ENCODE results near the gene CBLB. TPM values are rescaled to one million over a fixed set of nuclear protein-coding genes. Genes with fewer than 3 reads are reported as not detected.
"Not testable (repeated sequence)": the region's sequence is repeated elsewhere in the genome, so short reads cannot be mapped to it uniquely, and the experiment has no call there.

Gene CBLB
- total RNA-seq, 2 experiments from 2014 or later = 146 to 157 TPM

DNA sequence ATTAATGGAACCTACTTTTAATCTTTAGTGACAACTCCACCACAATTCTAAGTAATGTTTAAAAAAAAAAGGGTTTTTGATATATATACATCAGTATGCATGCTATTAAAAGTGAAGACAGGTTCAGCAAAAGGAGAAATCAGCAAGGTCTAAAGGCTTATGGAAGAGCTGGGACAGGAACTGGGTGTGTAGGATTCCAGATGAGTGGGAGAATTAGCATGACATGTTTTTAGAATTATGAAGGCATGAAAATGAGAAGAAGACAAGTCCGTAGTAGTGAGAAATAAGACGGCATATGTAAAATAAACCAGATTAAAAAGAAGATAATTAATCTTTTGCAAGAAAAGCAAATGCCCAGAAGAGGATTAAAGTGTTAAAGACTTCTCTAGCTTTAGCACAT, 52.0 kb downstream of the CBLB start:
- H3K4me1 Mint-ChIP-seq = peaks cover 38% of the 10 kb centered on the region
- no peak for DNase-seq
- peaks cover 2% of the 10 kb centered on the region for H3K9me3 Mint-ChIP-seq
- POLR2A ChIA-PET = no interaction called here
- H3K27ac Mint-ChIP-seq = no peak overlapping the region
- H3K27me3 Mint-ChIP-seq = no peaks in the 10 kb centered on the region
- no peak overlapping the region for H3K4me3 Mint-ChIP-seq
- no peak for ATAC-seq (ENCODE audit: low read depth)
- peaks cover 59% of the 10 kb centered on the region for H3K36me3 Mint-ChIP-seq

DNA sequence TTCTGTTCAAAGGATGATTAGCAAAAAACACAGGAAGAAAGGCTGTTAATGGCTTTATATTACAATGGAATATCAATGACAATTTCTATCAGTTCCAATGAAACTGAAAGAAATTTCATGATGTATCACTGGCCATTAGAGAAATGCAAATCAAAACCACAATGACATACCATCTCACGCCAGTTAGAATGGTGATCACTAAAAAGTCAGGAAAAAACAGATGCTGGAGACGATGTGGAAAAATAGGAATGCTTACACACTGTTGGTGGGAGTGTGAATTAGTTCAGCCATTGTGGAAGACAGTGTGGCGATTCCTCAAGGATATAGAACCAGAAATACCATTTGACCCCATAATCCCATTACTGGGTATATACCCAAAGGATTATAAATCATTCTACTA, 53.5 kb downstream of the CBLB start:
- POLR2A ChIA-PET; H3K9me3 Mint-ChIP-seq; H3K27ac Mint-ChIP-seq; H3K4me3 Mint-ChIP-seq; ATAC-seq (ENCODE audit: low read depth); DNase-seq; H3K27me3 Mint-ChIP-seq: not testable (repeated sequence)
- H3K36me3 Mint-ChIP-seq = peaks cover 54% of the 10 kb centered on the region
- peaks cover 33% of the 10 kb centered on the region for H3K4me1 Mint-ChIP-seq

DNA sequence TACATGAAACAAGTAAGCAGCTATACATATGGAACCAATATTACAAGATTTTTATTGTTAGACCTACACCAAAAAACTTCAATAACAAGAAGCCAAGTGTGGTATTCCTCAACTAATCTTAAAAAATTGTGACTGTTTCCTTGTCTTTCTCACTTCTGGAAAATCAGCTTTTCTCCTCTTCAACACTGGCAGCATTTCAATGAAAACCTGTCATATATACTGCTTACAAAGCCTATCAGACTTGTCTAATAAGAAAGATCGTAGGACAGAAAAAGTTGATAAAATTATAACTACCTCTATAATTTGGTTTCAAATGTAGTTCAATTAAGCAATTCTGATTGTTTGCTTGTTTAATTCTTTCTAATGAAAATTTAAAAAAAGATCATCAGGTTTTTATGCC, 55.1 kb downstream of the CBLB start:
- POLR2A ChIA-PET = no interaction called here
- DNase-seq (no peak), ATAC-seq (ENCODE audit: low read depth) (no peak)
- peaks cover 2% of the 10 kb centered on the region for H3K9me3 Mint-ChIP-seq
- peaks cover 47% of the 10 kb centered on the region for H3K36me3 Mint-ChIP-seq
- no peaks in the 10 kb centered on the region for H3K27me3 Mint-ChIP-seq
- H3K4me1 Mint-ChIP-seq = peaks cover 38% of the 10 kb centered on the region
- no peak overlapping the region for H3K4me3 Mint-ChIP-seq
- no peak overlapping the region for H3K27ac Mint-ChIP-seq

DNA sequence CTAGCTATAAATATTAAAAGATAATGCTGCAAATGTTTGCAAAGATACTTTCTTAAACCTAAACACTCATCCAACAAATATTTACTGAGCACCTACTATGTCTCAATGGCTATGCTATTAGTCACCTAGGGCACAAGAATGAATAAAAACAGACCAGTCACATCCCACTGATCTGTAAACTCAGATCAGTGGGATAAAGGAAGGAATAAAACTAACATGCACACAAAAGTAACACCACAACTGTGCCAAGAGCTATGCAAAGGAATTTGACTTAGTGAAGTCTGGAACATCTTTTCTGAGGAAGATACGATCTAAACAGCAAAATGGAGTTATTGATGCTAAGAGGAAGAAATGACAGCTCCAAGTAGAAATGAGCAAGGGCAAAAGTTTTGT, 56.6 kb downstream of the CBLB start:
- POLR2A ChIA-PET = no interaction called here
- peaks cover 47% of the 10 kb centered on the region for H3K36me3 Mint-ChIP-seq
- no peak overlapping the region for H3K4me3 Mint-ChIP-seq
- H3K9me3 Mint-ChIP-seq = peaks cover 2% of the 10 kb centered on the region
- DNase-seq = no peak
- peaks cover 42% of the 10 kb centered on the region for H3K4me1 Mint-ChIP-seq
- no peak for ATAC-seq (ENCODE audit: low read depth)
- peak overlapping the region; percentile 2 for H3K27ac Mint-ChIP-seq
- no peaks in the 10 kb centered on the region for H3K27me3 Mint-ChIP-seq

DNA sequence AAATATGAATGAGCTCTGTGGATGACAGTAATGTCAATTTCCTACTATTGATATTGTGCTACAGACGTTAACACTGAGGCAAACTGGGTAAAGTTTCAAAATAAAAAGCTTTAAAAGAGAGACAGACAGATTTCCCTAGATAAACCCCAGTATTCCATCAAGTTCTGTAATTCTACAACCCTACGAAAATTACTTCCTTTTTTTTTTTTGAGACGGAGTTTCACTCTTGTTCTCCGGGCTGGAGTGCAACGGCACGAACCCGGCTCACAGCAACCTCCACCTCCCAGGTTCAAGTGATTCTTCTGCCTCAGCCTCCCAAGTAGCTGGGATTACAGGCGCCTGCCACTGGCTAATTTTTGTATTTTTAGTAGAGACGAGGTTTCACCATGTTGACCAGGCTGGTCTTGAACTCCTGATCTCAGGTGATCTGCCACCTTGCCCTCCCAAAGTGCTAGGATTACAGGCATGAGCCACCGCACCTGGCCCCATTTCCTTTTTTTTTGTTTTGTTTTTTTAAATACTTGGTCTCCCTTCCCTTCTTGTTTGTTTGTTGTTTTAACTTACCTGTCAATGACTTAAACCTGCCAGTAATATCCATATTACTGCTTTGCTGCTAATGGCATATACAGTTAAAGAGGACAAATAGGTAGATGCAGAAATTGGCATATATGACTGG, 57.2 kb downstream of the CBLB start:
- Mint-ChIP-seq H3K27ac (peak overlapping the region; percentile 2), H3K36me3 (peaks cover 43% of the 10 kb centered on the region), H3K27me3 (no peaks in the 10 kb centered on the region), H3K9me3 (peaks cover 2% of the 10 kb centered on the region), H3K4me1 (peaks cover 44% of the 10 kb centered on the region), H3K4me3 (no peak overlapping the region)
- POLR2A ChIA-PET = no interaction called here
- no peak for ATAC-seq (ENCODE audit: low read depth)
- DNase-seq = no peak

GRCh38 chr3:105809208-105809888, 59.5 kb downstream of the CBLB start:
- DNase-seq = no peak
- H3K4me3 Mint-ChIP-seq = no peak overlapping the region
- H3K4me1 Mint-ChIP-seq = peaks cover 47% of the 10 kb centered on the region
- H3K27me3 Mint-ChIP-seq = no peaks in the 10 kb centered on the region
- no peak overlapping the region for H3K27ac Mint-ChIP-seq
- POLR2A ChIA-PET = no interaction called here
- no peaks in the 10 kb centered on the region for H3K9me3 Mint-ChIP-seq
- ATAC-seq (ENCODE audit: low read depth) = no peak
- H3K36me3 Mint-ChIP-seq = peaks cover 40% of the 10 kb centered on the region

GRCh38 chr3:105807701-105808100, 61.1 kb downstream of the CBLB start:
- no peak overlapping the region for H3K27ac Mint-ChIP-seq
- no peaks in the 10 kb centered on the region for H3K27me3 Mint-ChIP-seq
- no peak for DNase-seq
- H3K36me3 Mint-ChIP-seq = peaks cover 33% of the 10 kb centered on the region
- ATAC-seq (ENCODE audit: low read depth) = no peak
- no peaks in the 10 kb centered on the region for H3K9me3 Mint-ChIP-seq
- H3K4me1 Mint-ChIP-seq = peaks cover 43% of the 10 kb centered on the region
- H3K4me3 Mint-ChIP-seq = no peak overlapping the region
- POLR2A ChIA-PET = interaction anchor here (1.0 kb wide), 1 partner anchor 16 kb away, joined by 3 read pairs; no protein-coding TSS in a partner anchor

- Mint-ChIP-seq H3K4me1 (peaks cover 45% of the 10 kb centered on the region), H3K4me3 (no peak overlapping the region), H3K27ac (no peak overlapping the region), H3K27me3 (no peaks in the 10 kb centered on the region), H3K36me3 (peaks cover 32% of the 10 kb centered on the region), H3K9me3 (no peaks in the 10 kb centered on the region)
- no peak for DNase-seq
- ATAC-seq (ENCODE audit: low read depth) = no peak
- POLR2A ChIA-PET = interaction anchor here (1.0 kb wide), 1 partner anchor 22 kb away, joined by 3 read pairs; no protein-coding TSS in a partner anchor
Measured at GRCh38 chr3:105807146-105807545, 61.7 kb downstream of the CBLB start.

- H3K27ac Mint-ChIP-seq = peak overlapping the region; percentile 39
- peak overlapping the region; percentile 62 for H3K4me3 Mint-ChIP-seq
- H3K9me3 Mint-ChIP-seq = no peaks in the 10 kb centered on the region
- H3K27me3 Mint-ChIP-seq = no peaks in the 10 kb centered on the region
- ATAC-seq (ENCODE audit: low read depth) (peak; percentile 90), DNase-seq (no peak)
- peaks cover 32% of the 10 kb centered on the region for H3K36me3 Mint-ChIP-seq
- H3K4me1 Mint-ChIP-seq = peaks cover 48% of the 10 kb centered on the region
- POLR2A ChIA-PET = interaction anchor here (1.0 kb wide), 1 partner anchor 23 kb away, joined by 3 read pairs; no protein-coding TSS in a partner anchor
Measured at GRCh38 chr3:105806359-105806758, 62.5 kb downstream of the CBLB start.

DNA sequence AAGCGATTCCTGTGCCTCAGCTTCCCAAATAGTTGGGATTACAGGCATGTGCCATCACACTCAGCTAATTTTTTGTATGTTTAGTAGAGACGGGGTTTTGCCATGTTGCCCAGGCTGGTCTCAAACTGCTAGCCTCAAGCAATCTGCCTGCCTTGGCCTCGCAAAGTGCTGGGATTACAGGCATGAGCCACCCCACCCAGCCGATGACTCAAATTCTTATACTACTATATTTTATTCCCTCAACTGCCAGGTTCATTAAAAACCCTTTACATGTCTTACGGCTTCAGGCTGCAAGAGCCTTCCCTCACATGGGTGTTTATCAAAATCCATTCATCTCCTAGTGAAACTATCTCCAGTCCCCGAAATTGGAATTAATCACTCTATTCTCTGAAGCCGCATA, 63.4 kb downstream of the CBLB start:
- Mint-ChIP-seq H3K4me3 (peak overlapping the region; percentile 62), H3K36me3 (peaks cover 33% of the 10 kb centered on the region), H3K9me3 (no peaks in the 10 kb centered on the region), H3K27ac (peak overlapping the region; percentile 39), H3K27me3 (no peaks in the 10 kb centered on the region), H3K4me1 (peaks cover 51% of the 10 kb centered on the region)
- ATAC-seq (ENCODE audit: low read depth) (no peak), DNase-seq (no peak)
- POLR2A ChIA-PET = no interaction called here

DNA sequence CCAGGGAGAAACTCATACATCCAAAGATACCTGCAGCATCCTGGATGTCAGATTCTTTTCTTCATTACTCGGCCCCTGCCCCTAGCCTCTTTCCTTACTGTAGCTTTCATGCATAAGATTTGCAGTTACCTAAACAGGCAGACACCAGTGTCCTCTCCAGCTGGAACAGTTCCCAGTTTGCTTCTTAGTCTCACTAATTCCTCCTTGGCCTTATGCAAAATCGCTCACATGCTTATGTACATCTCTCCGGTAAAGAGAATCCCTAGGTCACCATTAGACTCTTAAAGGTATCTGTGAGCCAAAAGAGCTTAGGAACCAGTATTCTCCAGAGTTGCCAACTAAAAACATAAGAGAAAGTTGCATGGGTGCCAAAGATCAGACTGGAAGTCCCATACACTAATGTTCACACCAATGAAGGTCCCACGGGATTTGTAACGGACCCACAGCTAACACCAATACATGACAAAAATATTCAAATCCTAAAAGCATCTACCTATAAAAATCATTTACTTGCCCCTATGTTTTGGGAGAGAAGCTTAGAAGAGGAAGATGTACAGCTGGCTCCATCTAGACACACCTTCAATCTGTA, 66.6 kb downstream of the CBLB start:
- peaks cover 57% of the 10 kb centered on the region for H3K4me1 Mint-ChIP-seq
- DNase-seq (no peak), ATAC-seq (ENCODE audit: low read depth) (no peak)
- peaks cover 42% of the 10 kb centered on the region for H3K36me3 Mint-ChIP-seq
- H3K27ac Mint-ChIP-seq = peak overlapping the region; percentile 75
- peaks cover 3% of the 10 kb centered on the region for H3K9me3 Mint-ChIP-seq
- no peaks in the 10 kb centered on the region for H3K27me3 Mint-ChIP-seq
- POLR2A ChIA-PET = interaction anchor here (0.9 kb wide), 1 partner anchor 80 kb away, joined by 3 read pairs; no protein-coding TSS in a partner anchor
- H3K4me3 Mint-ChIP-seq = no peak overlapping the region

GRCh38 chr3:105801397-105801796, 67.4 kb downstream of the CBLB start:
- Mint-ChIP-seq H3K27me3 (no peaks in the 10 kb centered on the region), H3K36me3 (peaks cover 47% of the 10 kb centered on the region), H3K9me3 (peaks cover 7% of the 10 kb centered on the region), H3K4me3 (no peak overlapping the region), H3K4me1 (peaks cover 57% of the 10 kb centered on the region), H3K27ac (peak overlapping the region; percentile 75)
- POLR2A ChIA-PET = no interaction called here
- DNase-seq (no peak), ATAC-seq (ENCODE audit: low read depth) (peak; percentile 27)

GRCh38 chr3:105800320-105800719, 68.5 kb downstream of the CBLB start:
- Mint-ChIP-seq H3K27me3 (no peaks in the 10 kb centered on the region), H3K36me3 (peaks cover 50% of the 10 kb centered on the region), H3K4me3 (no peak overlapping the region), H3K4me1 (peaks cover 54% of the 10 kb centered on the region), H3K9me3 (peaks cover 11% of the 10 kb centered on the region), H3K27ac (no peak overlapping the region)
- POLR2A ChIA-PET = no interaction called here
- DNase-seq = no peak
- no peak for ATAC-seq (ENCODE audit: low read depth)

- no peaks in the 10 kb centered on the region for H3K27me3 Mint-ChIP-seq
- H3K4me3 Mint-ChIP-seq = peak overlapping the region; percentile 39
- POLR2A ChIA-PET = no interaction called here
- peaks cover 11% of the 10 kb centered on the region for H3K9me3 Mint-ChIP-seq
- H3K27ac Mint-ChIP-seq = no peak overlapping the region
- DNase-seq = no peak
- H3K36me3 Mint-ChIP-seq = peaks cover 46% of the 10 kb centered on the region
- peaks cover 53% of the 10 kb centered on the region for H3K4me1 Mint-ChIP-seq
- no peak for ATAC-seq (ENCODE audit: low read depth)
Measured at GRCh38 chr3:105799286-105799685, 69.5 kb downstream of the CBLB start.

Data from activated naive CD8-positive, alpha-beta T cell treated with anti-CD3 and anti-CD28 coated beads, Interleukin-2, amount 10 ng/mL, durations not matched to agents 7 days and 5 days (primary cell).